GM18499 (cell line): ENCODE data around the gene NTNG1.

Experiments used
- ATAC-seq: cut with Tn5 transposase; IDR thresholded peaks from one replicate; pipeline ENCODE4 v1.9.1; 2021; ENCODE audit warnings: moderate number of reproducible peaks; ENCODE audit not compliant: insufficient read depth, unreplicated experiment

NTNG1 gene

GRCh38 chr1:107481756-107482384, 341.0 kb downstream of the NTNG1 start:
- ATAC-seq = no peak

- no peak for ATAC-seq
Observed at GRCh38 chr1:107483949-107484348, 343.1 kb downstream of the NTNG1 start.

DNA sequence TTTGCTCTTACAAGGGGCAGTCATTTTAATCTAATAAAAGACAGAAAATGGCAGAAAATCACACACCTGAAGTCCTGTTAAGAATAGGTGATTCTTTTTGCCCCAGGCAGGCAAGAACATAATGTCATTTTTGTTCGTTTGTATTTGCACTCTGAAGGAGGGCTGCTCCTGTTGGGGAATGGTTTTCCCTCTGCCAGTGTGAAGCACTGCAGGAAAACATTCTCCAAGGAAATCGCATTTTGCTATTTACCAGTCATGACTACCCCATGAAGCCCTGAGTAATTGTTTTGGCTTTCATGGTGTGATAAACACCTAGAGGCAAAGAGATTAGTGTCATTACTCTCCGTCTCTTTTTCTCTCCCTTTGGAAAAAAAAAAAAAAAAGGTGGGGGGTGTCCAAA, 345.5 kb downstream of the NTNG1 start:
- ATAC-seq = no peak

DNA sequence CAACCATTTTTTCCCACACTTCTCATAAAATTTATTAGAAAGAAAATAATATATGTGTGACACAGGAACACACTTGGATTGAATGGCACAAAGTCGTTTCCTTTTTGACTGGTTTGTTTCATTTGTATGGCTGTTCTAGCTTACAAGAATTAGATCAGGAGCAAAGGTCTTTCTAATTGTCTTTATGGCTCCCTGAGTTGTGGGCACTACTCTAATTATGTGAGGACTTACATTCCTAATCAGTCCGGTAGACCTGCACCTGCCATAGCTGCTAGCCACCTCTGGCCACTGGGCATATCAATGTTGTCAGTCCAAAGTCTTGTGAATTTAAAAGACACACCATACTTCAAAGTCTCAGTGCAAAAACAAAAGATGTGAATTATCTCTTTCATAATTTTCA, 346.7 kb downstream of the NTNG1 start:
- no peak for ATAC-seq

DNA sequence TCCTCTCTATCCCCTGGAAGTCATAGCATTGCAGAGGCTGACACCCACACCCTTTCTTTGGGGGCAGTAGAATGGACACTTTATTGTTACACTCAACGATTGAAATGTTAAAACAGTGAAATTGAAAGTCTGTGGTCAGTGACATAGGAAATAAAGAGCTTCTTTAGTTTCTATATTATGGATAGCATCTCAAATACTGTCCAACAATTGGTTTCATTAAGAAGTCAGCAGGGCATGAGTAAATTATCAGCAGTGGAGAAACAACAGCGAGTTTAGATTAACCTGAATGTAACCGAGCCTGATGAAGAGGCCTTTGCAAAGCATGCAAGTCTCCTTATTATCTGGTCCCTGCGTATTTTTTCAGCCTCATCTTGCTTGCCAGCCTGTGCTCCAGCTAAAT, 350.7 kb downstream of the NTNG1 start:
- ATAC-seq = no peak

DNA sequence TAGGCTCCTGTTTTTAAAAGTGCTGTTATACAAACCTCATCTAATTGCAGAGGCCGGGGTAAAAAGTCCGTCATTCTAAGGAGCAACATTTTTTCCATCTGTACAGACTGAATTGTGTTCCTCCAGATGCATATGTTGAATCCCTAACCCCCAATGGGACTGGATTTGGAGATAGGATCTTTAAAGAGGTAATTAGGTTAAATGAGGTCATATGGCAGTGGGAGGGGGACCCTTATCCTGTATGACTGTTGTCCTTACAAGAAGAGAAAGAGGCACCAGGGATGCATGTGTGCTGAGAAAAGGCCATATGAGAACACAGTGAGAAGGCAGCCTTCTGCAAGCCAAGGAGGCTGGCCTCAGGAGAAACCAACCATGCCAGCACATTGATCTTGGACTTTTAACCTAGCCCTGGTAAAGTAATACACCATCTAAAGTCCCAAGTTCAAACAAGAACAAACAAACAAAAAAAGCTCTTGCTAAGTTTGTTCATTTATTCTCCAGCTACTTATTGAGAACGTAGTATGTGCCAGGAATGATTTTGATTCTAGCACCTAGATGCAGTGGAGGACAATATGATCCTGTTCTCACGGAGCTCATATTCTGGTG, 352.4 kb downstream of the NTNG1 start:
- no peak for ATAC-seq

DNA sequence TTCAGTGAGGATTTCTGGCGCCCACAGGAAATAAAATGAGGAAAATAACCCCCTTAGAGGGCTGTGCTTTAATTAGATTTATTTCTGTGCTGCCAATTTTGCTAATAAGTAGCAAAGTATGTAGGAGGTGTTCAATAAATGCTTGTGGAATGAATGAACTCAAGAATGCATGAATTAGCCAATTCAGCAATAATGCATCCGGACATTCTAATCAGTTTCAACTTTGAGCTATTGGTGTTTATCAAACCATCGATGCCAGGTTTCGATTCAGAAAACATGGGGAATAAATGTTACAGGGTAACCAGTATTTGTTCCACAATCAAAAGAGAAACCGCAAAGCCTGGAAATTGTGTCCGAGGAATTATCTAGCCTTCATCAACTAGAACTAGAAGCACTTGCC, 353.2 kb downstream of the NTNG1 start:
- no peak for ATAC-seq

GRCh38 chr1:107496002-107496401, 355.2 kb downstream of the NTNG1 start:
- ATAC-seq = no peak

- peak; percentile 98 for ATAC-seq
Observed at GRCh38 chr1:107499139-107499744, 358.4 kb downstream of the NTNG1 start.

- ATAC-seq = no peak
Observed at GRCh38 chr1:107501081-107501605, 360.3 kb downstream of the NTNG1 start.

- no peak for ATAC-seq
Observed at GRCh38 chr1:107510347-107510746, 369.5 kb downstream of the NTNG1 start.

GRCh38 chr1:107512836-107513235, 372.0 kb downstream of the NTNG1 start:
- ATAC-seq = no peak

DNA sequence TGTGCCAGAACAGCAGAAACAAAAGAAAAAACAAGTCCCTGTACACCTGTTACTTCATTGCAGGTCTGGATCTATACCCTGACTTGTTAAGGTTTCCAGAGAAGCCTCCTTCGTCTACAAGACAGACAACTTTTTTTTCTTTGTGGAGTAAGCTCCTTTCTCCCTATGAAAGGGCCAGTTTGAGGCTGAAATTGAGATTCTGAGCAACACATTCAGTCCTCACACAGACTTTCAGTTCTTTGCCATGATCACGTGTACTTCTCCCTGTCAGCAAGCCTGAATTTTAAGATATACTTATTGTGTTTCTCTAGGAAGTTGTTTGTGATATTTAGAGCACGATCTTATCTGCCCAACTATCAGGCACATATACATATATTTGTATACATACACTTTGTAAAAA, 374.0 kb downstream of the NTNG1 start:
- no peak for ATAC-seq

DNA sequence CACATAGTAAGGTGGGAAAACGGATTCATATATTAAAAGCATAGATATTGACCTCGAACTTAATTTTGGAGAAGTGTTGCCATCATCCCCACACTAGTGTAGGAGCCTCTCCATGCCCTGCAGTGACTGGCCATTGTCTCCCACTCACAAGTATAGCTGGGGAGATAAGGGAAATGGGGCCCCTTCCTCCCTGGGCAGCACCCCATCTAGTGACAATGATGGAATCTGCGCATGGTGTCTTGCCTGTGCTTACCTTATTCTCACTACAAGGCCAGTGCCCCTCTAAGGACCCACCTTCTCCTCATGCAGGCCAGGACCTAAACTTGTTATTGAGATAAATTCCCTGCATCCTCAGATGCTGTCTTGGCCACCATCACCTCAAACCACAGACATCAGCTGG, 374.9 kb downstream of the NTNG1 start:
- ATAC-seq = no peak

DNA sequence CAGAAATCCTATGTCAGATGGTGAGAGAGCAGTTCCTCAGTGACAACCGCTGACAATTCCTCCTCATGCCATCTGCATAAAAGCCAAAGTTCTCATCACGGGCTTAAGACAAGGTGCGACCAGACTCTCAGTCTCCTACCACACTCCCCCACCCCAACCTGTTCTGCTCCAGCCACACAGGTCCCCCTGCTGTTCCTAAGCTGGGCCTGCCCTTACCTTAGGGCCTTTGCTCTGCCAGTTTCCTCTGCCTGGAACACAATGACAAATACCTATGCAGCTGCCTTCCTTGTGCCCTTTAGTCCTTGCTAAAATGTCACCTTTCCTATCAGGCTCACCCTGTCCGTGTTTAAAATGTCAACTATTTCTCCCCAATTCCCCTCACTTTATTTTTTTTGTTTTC, 382.2 kb downstream of the NTNG1 start:
- no peak for ATAC-seq

- no peak for ATAC-seq
Observed at GRCh38 chr1:107523736-107524135, 382.9 kb downstream of the NTNG1 start.

GRCh38 chr1:107524301-107524700, 383.5 kb downstream of the NTNG1 start:
- no peak for ATAC-seq

DNA sequence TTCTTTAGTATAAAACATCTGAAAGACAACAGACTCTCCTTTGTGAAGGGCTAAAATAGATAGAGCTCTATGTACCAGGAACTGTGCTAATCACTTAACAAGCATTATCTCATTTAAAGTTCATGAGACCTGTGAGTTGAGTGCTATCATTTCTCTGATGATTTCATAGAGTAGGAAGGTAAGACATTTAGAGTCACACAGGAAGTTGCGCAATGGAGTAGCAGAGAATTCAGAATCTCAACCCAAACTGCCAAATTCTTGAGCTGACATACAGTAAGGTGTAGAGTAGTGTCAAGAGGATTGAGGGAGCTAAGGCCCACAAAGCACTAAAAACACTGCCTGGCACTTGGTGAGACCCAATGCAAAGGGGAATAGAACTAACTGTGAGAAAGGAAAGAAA, 384.3 kb downstream of the NTNG1 start:
- no peak for ATAC-seq

GRCh38 chr1:107525961-107526360, 385.1 kb downstream of the NTNG1 start:
- ATAC-seq = no peak

GRCh38 chr1:107526524-107527198, 385.8 kb downstream of the NTNG1 start:
- ATAC-seq = no peak

DNA sequence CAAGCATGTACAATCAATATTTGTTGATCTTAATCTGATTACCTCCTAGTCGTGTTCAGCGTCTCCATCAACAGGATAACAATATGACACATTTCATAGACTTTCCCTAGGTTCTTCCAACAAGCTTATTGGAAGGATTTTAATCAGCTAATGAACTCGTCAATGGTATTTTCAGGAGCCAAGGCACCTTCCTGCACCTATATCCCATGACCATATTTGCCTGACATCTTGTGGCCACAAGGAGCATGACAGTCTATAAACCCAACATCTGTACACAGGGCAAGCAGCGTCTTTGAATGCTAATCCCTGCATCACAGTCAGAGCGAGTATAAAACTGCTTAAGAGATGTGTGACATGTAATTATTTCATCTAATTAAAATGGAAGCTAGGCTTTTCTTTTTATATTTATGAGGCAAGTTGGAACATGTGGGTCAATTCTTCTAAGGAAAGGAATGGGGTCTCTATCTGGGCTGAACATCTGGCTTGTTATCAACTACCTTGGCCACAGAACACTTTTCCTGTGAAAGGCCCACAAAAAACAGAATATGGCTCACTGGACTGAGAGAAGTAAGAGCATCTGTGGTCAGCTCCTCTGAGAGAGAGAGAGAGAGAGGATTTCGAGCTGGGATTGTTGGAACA, 388.8 kb downstream of the NTNG1 start:
- ATAC-seq = peak; percentile 98
